DMS 273 treated with DMSO at 0.1 percent for 48 hours (cell line): ENCODE results near the gene LRRC49.
"Not testable (repeated sequence)": the region's sequence is repeated elsewhere in the genome, so short reads cannot be mapped to it uniquely, and the experiment has no call there.

Experiments
- DNase-seq: peaks from one replicate; lab custom pipeline; 2025; lab: John Stamatoyannopoulos, UW

The LRRC49 gene

GRCh38 chr15:70867911-70868467, 24.6 kb upstream of the LRRC49 start:
- no peak for DNase-seq

DNA sequence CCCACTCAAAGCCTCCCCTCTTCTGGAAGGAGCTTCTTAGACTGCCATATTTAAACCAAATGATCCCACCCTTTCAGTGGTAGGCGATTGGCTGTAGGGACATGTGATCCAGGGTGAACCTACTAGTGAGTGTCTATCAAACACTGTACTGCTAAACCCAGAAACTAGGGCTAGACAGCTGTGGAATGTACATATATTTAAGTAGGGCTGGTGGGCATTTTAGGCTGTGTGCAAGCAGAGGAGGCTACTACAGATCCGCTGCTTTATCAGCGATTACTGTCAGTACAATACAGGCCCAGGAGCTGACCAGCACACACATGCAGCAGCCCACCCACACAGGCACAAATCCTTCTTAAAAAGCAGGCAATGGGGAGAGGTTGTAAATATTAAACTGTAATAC, 23.3 kb upstream of the LRRC49 start:
- DNase-seq = no peak

GRCh38 chr15:70870051-70870450, 22.6 kb upstream of the LRRC49 start:
- no peak for DNase-seq

GRCh38 chr15:70871490-70871889, 21.1 kb upstream of the LRRC49 start:
- not testable (repeated sequence) for DNase-seq

DNA sequence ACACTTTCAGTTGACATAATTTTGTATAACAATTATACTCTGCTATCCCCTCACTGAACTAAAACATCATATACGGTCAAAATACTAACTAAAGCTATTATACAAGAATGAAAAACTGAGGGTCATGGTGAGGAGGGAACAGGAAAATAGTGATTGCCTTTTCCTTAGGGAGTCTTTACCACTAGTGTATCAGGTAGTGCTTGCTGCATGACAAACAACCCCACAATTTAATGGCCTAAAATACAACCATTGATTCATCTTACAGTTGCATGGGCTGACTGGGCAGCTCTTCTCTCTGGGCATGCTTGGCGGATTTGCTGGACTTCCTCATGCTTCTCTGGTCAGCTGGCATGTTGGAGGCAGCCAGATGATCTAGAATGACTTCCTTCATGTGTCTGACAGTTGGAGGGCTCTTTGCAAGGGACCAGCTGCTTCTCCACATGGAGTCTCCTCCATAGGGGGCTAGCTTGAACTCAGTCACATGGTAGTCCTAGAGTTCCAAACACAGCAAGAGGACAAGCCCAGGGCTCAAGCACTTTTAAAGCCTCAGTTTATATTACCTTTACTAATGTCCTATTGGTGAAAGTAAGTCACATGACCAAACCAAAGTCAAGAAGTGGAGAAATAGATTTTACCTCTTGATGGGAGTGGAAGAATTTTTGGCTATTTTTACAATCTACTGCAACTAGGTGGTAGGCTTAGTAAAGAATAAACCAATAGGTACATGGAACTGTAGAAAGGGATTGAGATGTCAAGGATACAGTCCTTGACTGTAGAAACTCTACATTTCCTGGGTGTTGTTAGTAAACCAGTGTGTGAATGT, 19.2 kb upstream of the LRRC49 start:
- no peak for DNase-seq

DNA sequence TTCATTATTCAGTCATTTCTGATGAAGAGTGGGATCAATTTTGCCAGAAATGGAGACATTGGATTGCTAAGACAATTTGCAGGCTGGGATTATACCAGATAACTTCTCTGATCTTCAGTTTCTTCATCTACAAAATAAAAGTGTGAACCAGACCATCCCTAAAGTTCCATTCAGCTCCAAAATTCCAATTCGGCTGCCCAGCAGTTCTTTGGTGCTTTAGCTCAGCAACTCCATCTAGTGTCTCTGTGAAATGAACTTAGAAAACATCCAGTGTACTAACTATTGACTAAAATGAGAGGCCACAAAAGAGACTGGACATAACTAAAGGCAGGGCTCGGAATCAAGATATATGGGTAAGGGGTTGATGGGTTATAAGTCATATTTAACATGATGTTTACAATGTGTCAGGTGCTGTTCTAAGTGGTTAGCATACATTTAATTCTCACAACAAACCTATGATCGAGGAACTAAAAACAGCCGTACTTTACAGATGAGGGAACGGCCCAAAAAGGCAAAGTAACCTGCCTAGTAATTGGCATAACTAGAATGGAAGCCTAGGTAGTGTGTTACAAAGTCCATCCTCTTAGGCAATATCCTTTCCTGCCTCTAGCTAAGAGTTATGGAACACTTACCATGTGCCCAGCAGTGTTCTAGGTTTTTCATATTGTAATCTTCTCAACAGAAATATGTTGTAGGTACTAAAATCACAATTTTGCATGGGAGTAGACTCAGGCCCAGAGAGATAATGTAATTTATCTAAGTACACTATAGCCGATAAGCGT, 17.4 kb upstream of the LRRC49 start:
- no peak for DNase-seq

DNA sequence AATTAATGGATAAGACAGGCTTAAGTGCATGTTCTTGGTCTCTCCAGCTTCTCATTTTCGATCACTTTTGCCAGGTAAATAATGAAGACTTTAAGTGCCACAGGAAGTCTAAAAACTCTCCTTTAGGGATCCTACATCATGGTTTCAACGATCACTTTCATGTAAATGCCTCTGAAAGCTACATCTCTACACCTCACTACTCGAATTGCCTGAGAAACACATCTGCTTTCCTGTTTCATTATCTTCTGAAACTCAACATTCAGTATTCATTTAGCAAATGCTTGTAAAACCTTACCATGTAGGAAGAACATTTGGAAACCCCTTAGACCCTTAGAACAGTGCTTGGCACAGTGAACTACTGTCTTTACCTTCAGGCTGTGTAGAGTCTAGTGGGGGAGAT, 16.6 kb upstream of the LRRC49 start:
- no peak for DNase-seq

GRCh38 chr15:70876683-70877082, 15.9 kb upstream of the LRRC49 start:
- no peak for DNase-seq

- DNase-seq = no peak
These were observed 13.2 kb upstream of the LRRC49 start for GRCh38 chr15:70879401-70879800.

- DNase-seq = no peak
These were observed 11.8 kb upstream of the LRRC49 start for GRCh38 chr15:70880781-70881180.

- no peak for DNase-seq
These were observed 10.3 kb upstream of the LRRC49 start for GRCh38 chr15:70882361-70882760.

- no peak for DNase-seq
These were observed 410 bp downstream of the LRRC49 start for GRCh38 chr15:70892912-70893560.

GRCh38 chr15:70902107-70902506, 9.5 kb downstream of the LRRC49 start:
- DNase-seq = no peak

- no peak for DNase-seq
These were observed 14.2 kb downstream of the LRRC49 start for GRCh38 chr15:70906842-70907241.

- no peak for DNase-seq
These were observed 15.3 kb downstream of the LRRC49 start for GRCh38 chr15:70907784-70908471.

DNA sequence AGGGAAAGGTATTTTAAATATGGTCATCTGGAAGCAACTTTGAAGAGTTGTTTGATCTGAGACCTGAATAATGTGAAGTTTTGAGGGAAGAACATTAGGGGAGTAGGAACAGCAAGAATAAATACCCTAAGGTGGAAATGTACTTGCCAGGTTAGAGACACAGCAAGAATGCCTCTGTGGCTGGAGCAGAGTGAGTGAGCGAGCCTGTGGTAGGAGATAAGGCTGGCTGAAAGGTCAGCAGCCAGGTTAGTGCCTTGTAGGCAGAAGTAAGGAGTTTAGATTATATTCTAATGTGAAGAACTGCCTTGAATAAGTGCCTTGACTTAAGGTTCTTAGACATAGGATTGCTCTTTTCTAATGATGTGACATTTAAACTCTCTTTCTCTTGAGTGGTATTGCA, 18.3 kb downstream of the LRRC49 start:
- no peak for DNase-seq

DNA sequence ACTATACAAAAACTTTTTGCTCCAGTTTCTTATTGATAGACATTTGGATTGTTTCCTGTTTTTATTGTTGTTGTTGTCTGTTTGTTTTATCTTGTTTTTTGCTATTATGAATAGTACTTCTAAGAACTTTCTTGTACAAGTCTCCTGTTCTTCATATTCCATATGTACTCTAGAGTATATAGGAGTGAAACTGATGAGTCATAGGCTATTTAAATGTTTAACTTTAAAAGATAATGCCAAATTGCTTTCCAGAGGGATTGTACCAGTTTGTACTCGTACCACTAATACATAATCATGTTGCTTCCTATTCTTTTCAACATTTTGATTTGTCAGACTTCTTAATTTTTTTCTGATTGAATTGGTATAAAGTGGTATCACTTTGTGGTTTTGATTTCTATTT, 19.6 kb downstream of the LRRC49 start:
- DNase-seq = no peak

- no peak for DNase-seq
These were observed 23.9 kb downstream of the LRRC49 start for GRCh38 chr15:70916531-70916930.

GRCh38 chr15:70917955-70918354, 25.3 kb downstream of the LRRC49 start:
- DNase-seq = no peak

DNA sequence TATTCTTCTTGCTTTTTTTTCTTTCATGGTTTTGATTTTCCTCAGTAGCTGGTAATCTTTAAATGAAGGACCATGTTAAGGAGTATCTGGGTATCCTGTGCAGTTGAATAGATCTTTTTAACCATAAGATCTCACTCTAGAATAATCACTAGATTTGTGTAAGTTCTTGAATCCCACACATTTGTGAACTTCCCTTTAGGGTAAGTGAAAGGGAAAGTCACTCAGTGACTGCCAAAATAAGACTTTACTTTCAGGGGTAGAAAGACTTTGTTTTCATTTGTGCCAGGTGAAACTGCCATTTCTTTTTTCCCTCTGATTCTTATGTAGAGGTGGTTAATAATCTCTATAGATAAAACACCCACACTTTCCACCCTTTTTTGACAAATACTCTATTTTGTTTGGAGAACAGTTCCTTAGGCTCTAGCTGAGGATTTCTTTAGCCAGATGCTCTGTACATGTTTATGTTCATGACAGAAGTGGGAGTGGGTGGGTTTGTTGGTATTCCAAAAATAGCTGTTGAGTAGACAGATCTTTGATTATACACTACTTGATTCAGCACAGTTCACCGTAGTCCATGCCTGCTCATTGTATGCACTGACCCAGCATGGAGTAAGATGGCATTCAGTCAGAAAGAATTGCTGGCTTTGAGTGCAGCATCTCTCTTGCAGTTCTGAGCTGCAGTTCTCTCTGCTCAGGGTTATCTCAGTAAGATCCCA, 28.5 kb downstream of the LRRC49 start:
- no peak for DNase-seq

DNA sequence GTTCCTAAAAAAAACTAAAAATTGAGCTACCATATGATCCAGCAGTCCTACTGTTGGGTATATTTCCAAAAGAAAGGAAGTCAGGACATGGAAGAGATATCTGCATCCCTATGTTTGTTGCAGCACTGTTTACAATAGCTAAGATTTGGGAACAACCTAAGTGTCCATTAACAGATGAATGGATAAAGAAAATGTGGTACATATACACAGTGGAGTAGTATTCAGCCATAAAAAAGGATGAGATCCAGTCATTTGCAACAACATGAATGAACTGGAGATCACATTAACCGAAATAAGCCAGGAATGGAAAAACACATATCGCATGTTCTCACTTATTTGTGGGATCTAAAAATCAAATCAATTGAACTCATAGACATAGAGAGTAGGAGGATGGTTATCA, 29.5 kb downstream of the LRRC49 start:
- no peak for DNase-seq
